ENCODE results near the gene SDR42E1.

DNA sequence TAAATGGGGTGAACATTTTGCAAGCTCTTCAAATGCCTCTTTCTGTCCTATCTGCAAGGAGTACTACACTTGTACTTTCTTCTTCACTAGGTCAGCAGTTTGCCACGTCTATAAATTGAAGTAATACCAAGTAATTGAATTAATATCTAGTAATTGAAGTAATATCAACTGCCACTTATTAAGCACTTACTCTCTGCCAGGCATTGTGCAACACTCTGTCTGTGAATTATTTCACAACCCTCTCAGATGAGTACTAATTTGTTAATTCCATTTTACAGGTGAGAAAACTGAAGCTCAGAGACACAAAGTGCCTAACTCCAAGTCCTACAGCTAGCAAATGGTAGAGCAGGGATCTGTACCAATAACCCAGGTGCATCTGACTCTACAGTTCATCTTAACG lies 4.1 kb downstream of the SDR42E1 start:
- no peak for TF ChIP-seq EZH2 (IDR thresholded peaks at IDR 0.05; ENCODE audit: borderline replicate concordance, low read depth, low read length, severe bottlenecking)
- TF ChIP-seq, protein P1, sequence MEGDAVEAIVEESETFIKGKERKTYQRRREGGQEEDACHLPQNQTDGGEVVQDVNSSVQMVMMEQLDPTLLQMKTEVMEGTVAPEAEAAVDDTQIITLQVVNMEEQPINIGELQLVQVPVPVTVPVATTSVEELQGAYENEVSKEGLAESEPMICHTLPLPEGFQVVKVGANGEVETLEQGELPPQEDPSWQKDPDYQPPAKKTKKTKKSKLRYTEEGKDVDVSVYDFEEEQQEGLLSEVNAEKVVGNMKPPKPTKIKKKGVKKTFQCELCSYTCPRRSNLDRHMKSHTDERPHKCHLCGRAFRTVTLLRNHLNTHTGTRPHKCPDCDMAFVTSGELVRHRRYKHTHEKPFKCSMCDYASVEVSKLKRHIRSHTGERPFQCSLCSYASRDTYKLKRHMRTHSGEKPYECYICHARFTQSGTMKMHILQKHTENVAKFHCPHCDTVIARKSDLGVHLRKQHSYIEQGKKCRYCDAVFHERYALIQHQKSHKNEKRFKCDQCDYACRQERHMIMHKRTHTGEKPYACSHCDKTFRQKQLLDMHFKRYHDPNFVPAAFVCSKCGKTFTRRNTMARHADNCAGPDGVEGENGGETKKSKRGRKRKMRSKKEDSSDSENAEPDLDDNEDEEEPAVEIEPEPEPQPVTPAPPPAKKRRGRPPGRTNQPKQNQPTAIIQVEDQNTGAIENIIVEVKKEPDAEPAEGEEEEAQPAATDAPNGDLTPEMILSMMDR (IDR thresholded peaks at IDR 0.05; ENCODE audit: extremely low read depth in 1 of 2, insufficient read depth in 1 of 2, low read depth in 1 of 2, low read length in 2 of 2) = no peak
- TF ChIP-seq, protein P2, sequence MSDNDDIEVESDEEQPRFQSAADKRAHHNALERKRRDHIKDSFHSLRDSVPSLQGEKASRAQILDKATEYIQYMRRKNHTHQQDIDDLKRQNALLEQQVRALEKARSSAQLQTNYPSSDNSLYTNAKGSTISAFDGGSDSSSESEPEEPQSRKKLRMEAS (IDR thresholded peaks at IDR 0.05; ENCODE audit: insufficient read depth, insufficient read length) = no peak
